GM19468 (cell line): ENCODE measurements around the gene TXNRD3.

ENCODE experiments used
- ATAC-seq: cut with Tn5 transposase; IDR thresholded peaks from one replicate; pipeline ENCODE4 v1.9.1; 2021; ENCODE audit warnings: mild to moderate bottlenecking, moderate library complexity, moderate number of reproducible peaks; ENCODE audit not compliant: unreplicated experiment; ENCODE audit errors: extremely low read depth

Gene TXNRD3

GRCh38 chr3:126557415-126557745, 97.5 kb downstream of the TXNRD3 start:
- ATAC-seq, result no peak
